SK-N-SH (cell line): ENCODE results near the gene SLC9A6. TPM values are rescaled to one million over a fixed set of nuclear protein-coding genes. Genes with fewer than 3 reads are reported as not detected.

Experiments used
- CTCF ChIA-PET: fragments of 300-600, 350-600 bp; formaldehyde crosslinking; extraction: SDS; loops from one replicate; lab custom pipeline; 2021; lab: Yijun Ruan, JAX
- POLR2A ChIA-PET: fragments of 350-600 bp; sonication (Branson Sonifier 250); formaldehyde crosslinking; extraction: SDS; loops from one replicate; lab custom pipeline; 2020; ENCODE audit warnings: antibody characterized with exemption, inconsistent platforms; lab: Yijun Ruan, JAX
- DNase-seq: peaks from one replicate; pipeline ENCODE4 v3.0.0; 2012
- H2AFZ ChIP-seq: fragments of 200-600 bp; sonication (generic); 2 replicates; pipeline ENCODE4 v1.8.1; 2016; ENCODE audit warnings: antibody characterized with exemption, mild to moderate bottlenecking, low read depth
- H3F3A ChIP-seq: fragments of 200-600 bp; sonication (generic); replicated peaks from 2 replicates; pipeline ENCODE3; 2016; ENCODE audit warnings: antibody characterized with exemption, mild to moderate bottlenecking; ENCODE audit not compliant: insufficient read depth
- H3K27ac ChIP-seq, 2 experiments: fragments of 200-500 bp in 1 of 2; fragments of 200-600 bp in 1 of 2; sonication (Bioruptor generic) in 1 of 2; sonication (generic), shearing (Covaris generic) in 1 of 2; 2 replicates each; pipeline versions ENCODE4 v1.5.1 to v1.6.1; 2014 to 2016; ENCODE audit warnings: low read depth in 2 of 2, inconsistent platforms in 1 of 2, low read length in 1 of 2, mild to moderate bottlenecking in 1 of 2, mixed read lengths in 1 of 2
- H3K27me3 ChIP-seq: fragments of 200-600 bp; sonication (generic), shearing (Covaris generic); 2 replicates; pipeline ENCODE4 v1.6.1; 2016; ENCODE audit warnings: mixed run types; ENCODE audit not compliant: insufficient read depth
- H3K36me3 ChIP-seq, 2 experiments: fragments of 200-500 bp in 1 of 2; fragments of 200-600 bp in 1 of 2; sonication (Bioruptor generic) in 1 of 2; sonication (generic) in 1 of 2; replicated peaks in 1 of 2; 2 replicates each; pipeline versions ENCODE3 to v1.5.1; 2014 to 2016; ENCODE audit warnings: low read length in 1 of 2, mild to moderate bottlenecking in 1 of 2; ENCODE audit not compliant: insufficient read depth in 2 of 2, control insufficient read depth in 1 of 2
- H3K4me1 ChIP-seq, 2 experiments: fragments of 200-500 bp in 1 of 2; fragments of 200-600 bp in 1 of 2; sonication (Bioruptor generic) in 1 of 2; sonication (generic), shearing (Covaris generic) in 1 of 2; 2 replicates each; pipeline versions ENCODE4 v1.5.1 to v1.6.1; 2014 to 2016; ENCODE audit warnings: low read depth in 1 of 2, low read length in 1 of 2, mixed run types in 1 of 2; ENCODE audit not compliant: insufficient read depth in 2 of 2, control insufficient read depth in 1 of 2
- H3K4me2 ChIP-seq: fragments of 200-600 bp; sonication (generic), shearing (Covaris generic); 2 replicates; pipeline ENCODE4 v1.6.1; 2017; ENCODE audit warnings: mixed run types
- H3K4me3 ChIP-seq, 2 experiments: fragments of 200-500 bp in 1 of 2; fragments of 200-600 bp in 1 of 2; sonication (Bioruptor generic) in 1 of 2; sonication (generic), shearing (Covaris generic) in 1 of 2; 2 replicates each; pipeline versions ENCODE4 v1.5.1 to v1.8.1; 2014 to 2016; ENCODE audit warnings: low read depth in 2 of 2, inconsistent platforms in 1 of 2, low read length in 1 of 2, mild to moderate bottlenecking in 1 of 2, mixed read lengths in 1 of 2, moderate library complexity in 1 of 2
- H3K79me2 ChIP-seq: fragments of 200-600 bp; sonication (generic); 2 replicates; pipeline ENCODE4 v1.8.1; 2017; ENCODE audit warnings: mild to moderate bottlenecking; ENCODE audit not compliant: insufficient read depth
- H3K9ac ChIP-seq: fragments of 200-600 bp; sonication (generic); 2 replicates; pipeline ENCODE4 v1.6.1; 2017; ENCODE audit warnings: mixed run types
- H3K9me2 ChIP-seq: fragments of 200-600 bp; sonication (generic); 2 replicates; pipeline ENCODE4 v1.6.1; 2017; ENCODE audit warnings: mixed run types
- H3K9me3 ChIP-seq: fragments of 200-600 bp; sonication (generic); 2 replicates; pipeline ENCODE4 v1.6.1; 2017; ENCODE audit warnings: mixed run types, mild to moderate bottlenecking, moderate library complexity
- H4K20me1 ChIP-seq: fragments of 200-600 bp; sonication (generic); 2 replicates; pipeline ENCODE4 v1.6.1; 2017; ENCODE audit warnings: mild to moderate bottlenecking, mixed run types; ENCODE audit not compliant: insufficient read depth
- EZH2phosphoT487 ChIP-seq: fragments of 200-600 bp; sonication (generic); IDR thresholded peaks from 2 replicates; pipeline ENCODE4 v1.6.1; 2017; ENCODE audit warnings: low read depth, mixed run types, mild to moderate bottlenecking, antibody characterized with exemption, moderate library complexity, borderline replicate concordance
- FOSL2 ChIP-seq: IDR thresholded peaks from 2 replicates; pipeline ENCODE4 v1.4.0; 2012; ENCODE audit warnings: low read depth, mild to moderate bottlenecking, moderate library complexity, borderline replicate concordance
- FOXJ3 ChIP-seq: sonication (generic); formaldehyde crosslinking; IDR thresholded peaks from 2 replicates; pipeline ENCODE4 v1.5.1; 2020; ENCODE audit warnings: mild to moderate bottlenecking, missing genetic modification reagents
- GABPA ChIP-seq: IDR thresholded peaks from 2 replicates; pipeline ENCODE4 v1.4.0; 2012; ENCODE audit warnings: low read depth, mild to moderate bottlenecking
- GATA2 ChIP-seq: sonication (generic); formaldehyde crosslinking; IDR thresholded peaks from 2 replicates; pipeline ENCODE4 v1.5.0; 2020; ENCODE audit warnings: mild to moderate bottlenecking, missing genetic modification reagents
- JUND ChIP-seq: IDR thresholded peaks from 2 replicates; pipeline ENCODE4 v1.4.0; 2012
- MEF2A ChIP-seq: IDR thresholded peaks from 2 replicates; pipeline ENCODE4 v1.4.0; 2012; ENCODE audit warnings: low read depth, borderline replicate concordance
- MXI1 ChIP-seq: IDR thresholded peaks from 2 replicates; pipeline ENCODE4 v1.6.1; 2012; ENCODE audit warnings: mild to moderate bottlenecking, low read depth, low read length, improper control_type of control experiment
- NRF1 ChIP-seq: IDR thresholded peaks from 2 replicates; pipeline ENCODE4 v1.6.1; 2012; ENCODE audit warnings: low read depth, mild to moderate bottlenecking, low read length
- PBX3 ChIP-seq: IDR thresholded peaks from 2 replicates; pipeline ENCODE4; 2012
- POLR2AphosphoS5 ChIP-seq: IDR thresholded peaks from 2 replicates; pipeline ENCODE4 v1.6.1; 2012; ENCODE audit warnings: low read depth, low read length
- RCOR1 ChIP-seq: fragments of 150-350 bp; IDR thresholded peaks from 2 replicates; pipeline ENCODE4 v1.6.1; 2017; ENCODE audit warnings: antibody characterized with exemption, low read length
- REST ChIP-seq: IDR thresholded peaks from 2 replicates; pipeline ENCODE4 v1.6.1; 2012; ENCODE audit warnings: mild to moderate bottlenecking, low read depth, low read length, moderate library complexity
- SIN3A ChIP-seq: IDR thresholded peaks from 2 replicates; pipeline ENCODE4 v1.6.1; 2012; ENCODE audit warnings: low read depth, mild to moderate bottlenecking, low read length, moderate library complexity, borderline replicate concordance
- TAF1 ChIP-seq: IDR thresholded peaks from 2 replicates; pipeline ENCODE4 v1.6.1; 2012; ENCODE audit warnings: low read depth, mild to moderate bottlenecking, low read length, moderate library complexity, borderline replicate concordance
- TEAD4 ChIP-seq: IDR thresholded peaks from 2 replicates; pipeline ENCODE4 v1.4.0; 2012; ENCODE audit warnings: mild to moderate bottlenecking, borderline replicate concordance; ENCODE audit not compliant: insufficient read depth
- WGBS: methylation state at CpG from one replicate; pipeline ENCODE4 v1.1.6; 2017; ENCODE audit warnings: low lambda C conversion rate; 5-methylcytosine and 5-hydroxymethylcytosine counted together
- polyA plus RNA-seq, 3 experiments: library from polyadenylated mRNA; depleted of rRNA; stranded (reverse); fragments of >200 nt; gene quantifications; 2 replicates each; pipeline ENCODE4 v1.2.3, GENCODE V29; 2012

SLC9A6 gene
- polyA plus RNA-seq, 1 of the 3 experiments (the other 2 are of a cell fraction), result 5.0 TPM

GRCh38 chrX:136067097-136067496, 81.9 kb downstream of the SLC9A6 start:
- H3K4me2 ChIP-seq, result no peak overlapping the region
- H3K36me3 ChIP-seq, result no peaks in the 10 kb centered on the region
- ChIA-PET CTCF (no interaction called here), POLR2A (no interaction called here)
- no peak overlapping the region for H2AFZ ChIP-seq
- H4K20me1 ChIP-seq, result no peaks in the 10 kb centered on the region
- no peak overlapping the region for H3K4me3 ChIP-seq
- H3K79me2 ChIP-seq, result no peaks in the 10 kb centered on the region
- H3K27ac ChIP-seq, result no peak overlapping the region
- no peak for TF ChIP-seq FOXJ3 (CRISPR knock-in tag)
- TF ChIP-seq TAF1, result no peak
- no peak for TF ChIP-seq POLR2AphosphoS5
- TF ChIP-seq EZH2phosphoT487, result no peak
- TF ChIP-seq GATA2, result no peak
- TF ChIP-seq REST, result no peak
- TF ChIP-seq FOSL2, result no peak
- TF ChIP-seq NRF1, result no peak
- no peak for TF ChIP-seq PBX3
- TF ChIP-seq JUND, result no peak
- TF ChIP-seq MEF2A, result no peak
- no peak for TF ChIP-seq MXI1
- no peak for TF ChIP-seq SIN3A
- no peak for TF ChIP-seq TEAD4
- TF ChIP-seq RCOR1, result no peak
- no peak for TF ChIP-seq GABPA
- no peak for DNase-seq
- no peak overlapping the region for H3K9ac ChIP-seq
- WGBS, result 42% methylated on average over 5 of the region's 5 CpGs
- no peaks in the 10 kb centered on the region for H3K9me2 ChIP-seq
- peaks cover 5% of the 10 kb centered on the region; the same call in 1 of the 2 replicates for H3K27me3 ChIP-seq
- H3K4me1 ChIP-seq, result no peaks in the 10 kb centered on the region
- H3K9me3 ChIP-seq, result no peaks in the 10 kb centered on the region
- H3F3A ChIP-seq, result no peaks in the 10 kb centered on the region
